IMR-90 (cell line): ENCODE data around the gene FBXW8. TPM values are rescaled to one million over a fixed set of nuclear protein-coding genes. Genes with fewer than 3 reads are reported as not detected.

Source experiments
- ATAC-seq: fragments of 200-7000 bp; cut with Tn5 transposase; 2 replicates; pipeline ENCODE4 v1.9.1; 2020; ENCODE audit warnings: low read depth, mild to moderate bottlenecking, moderate library complexity
- BruUV-seq: library from RNA; stranded (reverse); fragments of 400-500 nt; replicated peaks from 2 replicates; lab custom pipeline; 2021; lab: Mats Ljungman, UMichigan
- CTCF ChIA-PET: fragments of 300-600 bp; formaldehyde crosslinking; extraction: SDS; loops from one replicate; lab custom pipeline; 2021; ENCODE audit warnings: antibody characterized with exemption; lab: Yijun Ruan, JAX
- POLR2A ChIA-PET: fragments of 300-600 bp; sonication (Branson Sonifier 250); formaldehyde crosslinking; loops from one replicate; lab custom pipeline; 2022; ENCODE audit warnings: antibody characterized with exemption; ENCODE audit not compliant: unreplicated experiment; lab: Charles Lee
- DNase-seq: peaks from one replicate; pipeline ENCODE4 v3.0.0; 2013
- H2AFZ ChIP-seq: replicated peaks from 2 replicates; pipeline ENCODE3; 2013; ENCODE audit warnings: low read length, mild to moderate bottlenecking; ENCODE audit not compliant: poor library complexity
- H2AK5ac ChIP-seq: 2 replicates; pipeline ENCODE4 v1.6.1; 2013; ENCODE audit warnings: low read depth, low read length, inconsistent platforms
- H2AK9ac ChIP-seq: replicated peaks from 2 replicates; pipeline ENCODE3; 2013; ENCODE audit warnings: mild to moderate bottlenecking, low read depth, low read length, moderate library complexity; ENCODE audit not compliant: poor library complexity
- H2BK120ac ChIP-seq: 2 replicates; pipeline ENCODE4 v1.6.1; 2013; ENCODE audit warnings: low read depth, low read length, inconsistent platforms
- H2BK15ac ChIP-seq: 3 replicates; pipeline ENCODE4 v1.6.1; 2013; ENCODE audit warnings: low read depth, low read length, inconsistent platforms
- H2BK20ac ChIP-seq: 2 replicates; pipeline ENCODE4 v1.6.1; 2013; ENCODE audit warnings: low read depth, mild to moderate bottlenecking, inconsistent platforms, low read length, moderate library complexity
- H2BK5ac ChIP-seq: 2 replicates; pipeline ENCODE4 v1.6.1; 2013; ENCODE audit warnings: mild to moderate bottlenecking, low read depth, low read length, inconsistent platforms; ENCODE audit not compliant: poor library complexity, severe bottlenecking
- H3K14ac ChIP-seq: replicated peaks from 2 replicates; pipeline ENCODE4 v1.6.1; 2013; ENCODE audit warnings: low read depth, low read length, inconsistent platforms
- H3K18ac ChIP-seq: 2 replicates; pipeline ENCODE4 v1.6.1; 2013; ENCODE audit warnings: low read depth, low read length, control low read depth
- H3K23ac ChIP-seq: 2 replicates; pipeline ENCODE4 v1.6.1; 2013; ENCODE audit warnings: low read depth, low read length, inconsistent platforms
- H3K27ac ChIP-seq: 2 replicates; pipeline ENCODE4 v1.5.1; 2013; ENCODE audit warnings: mild to moderate bottlenecking, control low read depth, low read length; ENCODE audit not compliant: insufficient read depth
- H3K27me3 ChIP-seq: 2 replicates; pipeline ENCODE4 v1.6.1; 2013; ENCODE audit warnings: low read length; ENCODE audit not compliant: control insufficient read depth, insufficient read depth
- H3K36me3 ChIP-seq: 2 replicates; pipeline ENCODE4 v1.6.1; 2013; ENCODE audit warnings: low read length, mixed read lengths; ENCODE audit not compliant: control insufficient read depth, insufficient read depth
- H3K4ac ChIP-seq: 2 replicates; pipeline ENCODE4 v1.6.1; 2013; ENCODE audit warnings: low read depth, low read length, inconsistent platforms
- H3K4me1 ChIP-seq: 2 replicates; pipeline ENCODE4 v1.6.1; 2013; ENCODE audit warnings: low read length, mixed read lengths; ENCODE audit not compliant: control insufficient read depth, insufficient read depth
- H3K4me2 ChIP-seq: 2 replicates; pipeline ENCODE4 v1.6.1; 2013; ENCODE audit warnings: low read depth, mild to moderate bottlenecking, control low read depth, low read length, moderate library complexity
- H3K4me3 ChIP-seq: 2 replicates; pipeline ENCODE4 v1.5.1; 2013; ENCODE audit warnings: low read depth, mild to moderate bottlenecking, control low read depth, low read length, moderate library complexity; ENCODE audit not compliant: insufficient read depth
- H3K56ac ChIP-seq: 2 replicates; pipeline ENCODE4 v1.6.1; 2013; ENCODE audit warnings: low read length, inconsistent platforms; ENCODE audit not compliant: insufficient read depth; ENCODE audit errors: extremely low read depth
- H3K79me1 ChIP-seq, 2 experiments: 2 replicates each; pipeline ENCODE4 v1.6.1; 2013; ENCODE audit warnings: low read length in 2 of 2, inconsistent platforms in 1 of 2, low read depth in 1 of 2
- H3K9ac ChIP-seq: 2 replicates; pipeline ENCODE4 v1.6.1; 2013; ENCODE audit warnings: low read depth, low read length, control low read depth
- H3K9me1 ChIP-seq: 2 replicates; pipeline ENCODE4 v1.6.1; 2013; ENCODE audit warnings: low read length, inconsistent platforms; ENCODE audit not compliant: insufficient read depth
- H3K9me3 ChIP-seq: 2 replicates; pipeline ENCODE4 v1.6.1; 2013; ENCODE audit warnings: low read length; ENCODE audit not compliant: control insufficient read depth, insufficient read depth
- H4K20me1 ChIP-seq: 2 replicates; pipeline ENCODE4 v1.6.1; 2013; ENCODE audit warnings: low read length, inconsistent platforms; ENCODE audit not compliant: insufficient read depth
- H4K5ac ChIP-seq: 2 replicates; pipeline ENCODE4 v1.6.1; 2013; ENCODE audit warnings: mild to moderate bottlenecking, low read depth, low read length, control low read depth
- H4K8ac ChIP-seq, 2 experiments: 2 replicates each; pipeline ENCODE4 v1.6.1; 2013; ENCODE audit warnings: low read depth in 2 of 2, low read length in 2 of 2, control low read depth in 1 of 2, inconsistent platforms in 1 of 2
- H4K91ac ChIP-seq: 2 replicates; pipeline ENCODE4 v1.6.1; 2013; ENCODE audit warnings: low read depth, low read length, inconsistent platforms; ENCODE audit not compliant: insufficient read depth
- CEBPB ChIP-seq: IDR thresholded peaks from 2 replicates; pipeline ENCODE4 v1.6.1; 2012; ENCODE audit warnings: low read depth, low read length, improper control_type of control experiment
- CHD1 ChIP-seq: IDR thresholded peaks from 2 replicates; pipeline ENCODE4 v1.6.1; 2012; ENCODE audit warnings: low read depth, low read length, improper control_type of control experiment
- FOS ChIP-seq: fragments of 150-350 bp; IDR thresholded peaks from 2 replicates; pipeline ENCODE4 v1.6.1; 2016; ENCODE audit warnings: low read depth, low read length
- MAFK ChIP-seq: IDR thresholded peaks from 2 replicates; pipeline ENCODE4 v1.6.1; 2012; ENCODE audit warnings: low read depth, low read length, improper control_type of control experiment
- POLR2A ChIP-seq: IDR thresholded peaks from 2 replicates; pipeline ENCODE4 v1.6.1; 2012; ENCODE audit warnings: mild to moderate bottlenecking, low read depth, low read length
- RAD21 ChIP-seq: IDR thresholded peaks from 2 replicates; pipeline ENCODE4 v1.6.1; 2012; ENCODE audit warnings: low read length, improper control_type of control experiment
- SMC3 ChIP-seq: fragments of 150-350 bp; IDR thresholded peaks from 2 replicates; pipeline ENCODE4 v1.6.1; 2016; ENCODE audit warnings: low read depth, mild to moderate bottlenecking, antibody characterized with exemption, low read length, moderate library complexity
- WGBS, 2 experiments: methylation state at CpG; one replicate each; pipeline versions ENCODE4 v1.1.5 to v1.1.7; 2013; ENCODE audit warnings: missing lambda C conversion rate in 2 of 2; ENCODE audit not compliant: insufficient read length in 1 of 2; ENCODE audit errors: extremely low coverage in 2 of 2; 5-methylcytosine and 5-hydroxymethylcytosine counted together
- dilution Hi-C: fragments of 300-500 bp; cut with HindIII; formaldehyde crosslinking; loops from one replicate; pipeline ENCODE4 v1.14.3; 2018; ENCODE audit warnings: low sequenced_read_pairs; ENCODE audit not compliant: unreplicated experiment
- in situ Hi-C: fragments of 300-500 bp; cut with MboI; formaldehyde crosslinking; loops from 3 replicates; pipeline ENCODE4 v1.14.3; 2019; ENCODE audit warnings: low sequenced_read_pairs, inconsistent platforms, mixed read lengths
- intact Hi-C: fragments of 100-400 bp; cut with micrococcal nuclease; formaldehyde crosslinking; loops from 2 replicates; pipeline ENCODE4 v1.10.0; 2022
- polyA plus RNA-seq, 3 experiments: library from polyadenylated mRNA; depleted of rRNA; stranded (reverse); fragments of >200 nt; gene quantifications; 2 replicates each; pipeline ENCODE4 v1.2.3, GENCODE V29; 2012; ENCODE audit warnings: low replicate concordance in 1 of 3
- total RNA-seq: library from RNA; depleted of rRNA; stranded (reverse); fragments of >200 nt; gene quantifications from 2 replicates; pipeline ENCODE4 v1.2.3, GENCODE V29; 2012

Gene FBXW8
- total and polyA plus RNA-seq, 2 of the 4 experiments (the other 2 are of a cell fraction): 20.3 to 25.8 TPM

DNA sequence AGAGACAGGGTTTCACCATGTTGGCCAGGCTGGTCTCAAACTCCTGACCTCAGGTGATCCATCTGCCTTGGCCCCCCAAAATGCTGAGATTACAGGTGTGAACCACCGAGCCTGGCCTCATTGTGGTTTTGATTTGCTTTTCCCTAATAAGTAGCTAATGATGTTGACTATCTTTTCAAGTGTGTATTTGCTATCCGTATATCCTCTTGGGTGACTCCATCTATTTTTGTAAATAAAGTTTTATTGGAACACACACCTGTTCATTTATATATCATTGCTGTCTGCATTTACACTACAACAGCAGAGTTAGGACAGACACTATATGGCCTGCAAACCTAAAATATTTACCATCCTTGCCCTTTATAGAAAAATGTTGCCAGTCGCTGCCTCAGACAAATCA is 15.8 kb upstream of the FBXW8 start:
- Histone ChIP-seq H3K9me3 (peaks cover 2% of the 10 kb centered on the region; the same call in 1 of the 2 replicates), H3K9me1 (no peaks in the 10 kb centered on the region), H3K56ac (no peak overlapping the region), H4K91ac (no peak overlapping the region), H3K18ac (no peak overlapping the region), H3K23ac (no peak overlapping the region), H3K14ac (no peak overlapping the region), H2BK15ac (no peak overlapping the region), H4K20me1 (no peaks in the 10 kb centered on the region), H3K27me3 (peaks cover 10% of the 10 kb centered on the region), H3K9ac (no peak overlapping the region), H3K4me3 (no peak overlapping the region), H2BK20ac (no peak overlapping the region), H3K4ac (no peak overlapping the region), H2AK9ac (no peak overlapping the region), H3K27ac (no peak overlapping the region), H2AK5ac (no peak overlapping the region), H2BK120ac (no peak overlapping the region), H3K4me2 (no peak overlapping the region), H4K5ac (no peak overlapping the region), H3K36me3 (no peaks in the 10 kb centered on the region), H2AFZ (no peak overlapping the region), H4K8ac (no peak overlapping the region), H3K4me1 (no peaks in the 10 kb centered on the region), H3K79me1 (no peaks in the 10 kb centered on the region), H2BK5ac (no peak overlapping the region)
- DNase-seq (no peak), ATAC-seq (no peak)
- WGBS, 2 experiments: no CpG with 5 or more reads among the region's 3 CpGs
- no TSS peak for BruUV-seq
- intact Hi-C loops: no loop called here
- in situ Hi-C loops: no loop called here
- dilution Hi-C loops: no loop called here
- CTCF ChIA-PET: no interaction called here
- TF ChIP-seq CHD1: no peak
- TF ChIP-seq RAD21: no peak
- no peak for TF ChIP-seq FOS
- no peak for TF ChIP-seq MAFK
- no peak for TF ChIP-seq CEBPB
- no peak for TF ChIP-seq SMC3
- TF ChIP-seq POLR2A: no peak
- POLR2A ChIA-PET: no interaction called here
